Stimulated activated CD4-positive, alpha-beta T cell treated with anti-CD3 and anti-CD28 coated beads, Interleukin-1b, Interleukin-23, amount 100 ng/mL, for 1 hour (primary cell): Measurements from ENCODE around the gene NODAL.

Experiments used
- DNase-seq, 2 donors: peaks; one replicate each; pipeline ENCODE4 v3.0.0-alpha.2; 2020; ENCODE audit warnings: low read depth in 2 of 2

NODAL gene

DNA sequence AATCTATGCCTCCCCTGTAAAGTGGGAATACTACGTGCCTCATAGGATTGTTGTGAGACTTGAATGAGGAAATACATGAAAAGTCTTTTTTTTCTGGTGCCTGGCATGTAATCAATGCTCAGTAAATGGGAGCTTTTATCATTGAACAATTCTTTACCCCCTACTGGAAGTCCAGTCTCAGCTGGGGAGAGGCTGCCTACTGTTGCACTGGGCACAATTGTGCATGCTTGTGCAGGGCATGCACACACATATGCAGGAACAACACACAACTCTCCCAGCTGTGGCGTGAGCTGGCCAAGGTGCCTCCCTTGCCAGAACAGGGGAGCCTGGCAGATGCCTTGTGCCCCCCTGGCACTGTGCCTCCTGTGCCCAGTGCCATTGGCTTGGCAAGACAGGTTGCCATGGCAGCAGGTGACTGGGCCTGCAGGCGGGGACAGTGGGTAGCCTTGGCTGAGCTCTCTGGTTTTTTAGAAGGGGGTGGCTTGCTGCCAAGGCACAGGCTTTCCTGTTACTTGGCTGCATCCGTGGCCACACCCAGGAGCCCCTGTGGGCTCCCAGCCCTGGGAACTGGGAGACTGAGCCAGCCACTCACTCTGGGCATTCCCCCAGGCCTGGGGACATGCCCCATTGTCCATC is 21.0 kb upstream of the NODAL start:
- DNase-seq, result no peak

DNA sequence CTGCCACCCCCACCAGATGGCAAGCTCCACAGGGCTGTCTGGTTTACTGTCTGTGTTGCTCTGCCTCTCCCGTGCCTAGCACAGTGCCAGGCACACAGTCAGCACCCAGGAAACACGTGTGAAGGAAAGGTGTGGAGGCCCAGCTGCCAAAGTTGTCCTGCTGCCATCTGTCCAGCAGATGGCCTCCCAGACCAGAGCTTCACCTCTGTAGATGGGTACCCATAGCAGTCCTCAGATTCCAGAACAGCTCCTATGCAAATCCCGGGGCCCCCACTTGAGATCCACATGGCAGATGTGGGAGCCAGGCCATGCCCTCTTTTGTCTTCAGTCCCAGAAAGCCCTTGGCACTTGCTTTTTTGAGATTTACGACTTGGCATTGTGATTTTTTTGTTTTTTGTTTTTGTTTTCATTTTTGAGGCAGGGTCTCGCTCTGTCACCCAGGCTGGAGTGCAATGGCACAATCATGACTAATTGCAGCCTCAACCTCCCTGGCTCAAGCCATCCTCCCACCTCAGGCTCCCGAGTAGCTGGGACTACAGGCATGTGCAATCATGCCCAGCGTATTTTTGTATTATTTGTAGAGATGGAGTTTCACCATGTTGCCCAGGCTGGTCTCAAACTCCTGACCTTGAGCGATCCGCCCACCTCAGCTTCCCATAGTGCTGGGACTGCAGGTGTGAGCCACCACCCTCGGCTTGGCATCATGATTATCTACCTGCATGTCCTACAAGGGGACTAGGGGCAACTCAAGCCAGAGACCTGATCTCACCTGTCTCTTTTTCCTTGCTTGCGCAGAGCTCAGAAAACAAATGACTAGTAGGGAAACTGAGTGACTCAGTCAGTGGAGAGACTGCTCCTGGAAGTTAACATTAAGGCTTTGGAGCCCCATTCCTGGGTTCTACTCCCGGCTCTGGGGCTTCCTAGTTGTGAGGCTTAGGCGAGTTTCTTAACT is 20.2 kb upstream of the NODAL start:
- DNase-seq, result no peak

DNA sequence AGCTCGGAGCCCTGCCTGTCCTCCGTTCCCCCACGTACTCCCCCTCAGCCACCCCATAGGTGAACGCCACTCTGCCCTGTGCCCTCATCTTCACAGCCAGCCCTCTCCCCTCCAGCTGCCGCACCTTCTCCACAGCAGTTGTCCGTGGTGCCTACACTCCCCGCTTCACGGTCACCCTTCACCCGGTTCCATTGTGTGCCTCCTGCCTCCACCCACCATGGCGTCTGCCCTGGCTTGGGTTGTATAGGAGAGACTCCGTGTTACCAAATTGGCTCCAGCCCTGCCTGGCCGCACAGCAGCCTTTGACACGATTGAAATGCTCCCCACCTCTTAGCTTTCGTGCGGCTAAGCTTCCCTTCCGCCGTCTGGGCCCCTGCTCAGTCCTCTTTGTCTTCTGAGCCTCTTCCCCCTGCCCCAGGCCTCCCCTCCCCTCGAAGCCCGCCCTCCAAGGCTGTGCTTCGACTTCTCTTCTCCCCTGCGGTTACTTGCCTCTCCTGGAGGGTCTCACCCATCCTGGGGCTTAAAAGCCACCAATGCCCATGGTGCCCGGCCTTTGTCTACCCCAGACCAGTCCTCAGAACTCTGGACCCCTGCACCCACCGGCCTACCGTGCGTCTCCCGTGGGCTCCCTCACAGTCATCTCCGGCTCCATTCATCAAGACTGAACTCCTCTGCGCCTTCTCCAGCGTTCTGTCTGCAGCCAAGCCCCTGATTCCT is 18.5 kb upstream of the NODAL start:
- no peak for DNase-seq

DNA sequence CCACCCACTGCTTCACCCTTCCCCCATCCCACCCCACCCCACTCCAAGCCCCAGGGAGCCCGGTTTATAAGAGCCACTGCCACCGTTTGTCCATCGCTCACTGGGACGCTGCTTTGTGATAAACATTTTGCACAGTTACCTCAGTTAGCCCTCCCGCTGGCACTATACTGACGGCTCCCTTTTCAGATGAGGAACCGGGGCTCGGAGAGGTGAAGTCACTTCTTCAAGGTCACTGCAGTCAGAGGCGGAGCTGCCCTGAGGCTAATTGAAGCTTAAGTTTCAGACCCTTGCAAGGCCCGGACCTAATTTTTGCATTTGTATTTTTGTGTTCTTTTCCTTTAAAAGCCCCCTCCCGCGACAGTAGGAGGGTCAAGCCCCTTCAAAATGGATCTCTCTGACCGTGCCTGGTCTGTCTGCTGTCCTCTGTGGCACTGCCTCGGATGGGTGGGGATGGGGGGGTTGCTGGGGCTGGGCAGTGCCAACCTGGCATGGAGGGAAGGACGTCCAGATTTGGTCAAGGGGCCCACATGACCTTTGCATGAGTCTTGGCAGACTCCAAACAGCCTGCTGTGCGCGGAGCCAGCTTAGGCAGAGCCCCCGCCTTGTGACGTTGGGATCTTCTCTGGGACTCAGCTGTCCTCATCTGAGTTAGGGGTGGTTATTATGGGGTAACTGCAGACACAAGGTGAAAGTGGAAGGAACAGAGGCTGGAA is 17.7 kb upstream of the NODAL start:
- no peak for DNase-seq

DNA sequence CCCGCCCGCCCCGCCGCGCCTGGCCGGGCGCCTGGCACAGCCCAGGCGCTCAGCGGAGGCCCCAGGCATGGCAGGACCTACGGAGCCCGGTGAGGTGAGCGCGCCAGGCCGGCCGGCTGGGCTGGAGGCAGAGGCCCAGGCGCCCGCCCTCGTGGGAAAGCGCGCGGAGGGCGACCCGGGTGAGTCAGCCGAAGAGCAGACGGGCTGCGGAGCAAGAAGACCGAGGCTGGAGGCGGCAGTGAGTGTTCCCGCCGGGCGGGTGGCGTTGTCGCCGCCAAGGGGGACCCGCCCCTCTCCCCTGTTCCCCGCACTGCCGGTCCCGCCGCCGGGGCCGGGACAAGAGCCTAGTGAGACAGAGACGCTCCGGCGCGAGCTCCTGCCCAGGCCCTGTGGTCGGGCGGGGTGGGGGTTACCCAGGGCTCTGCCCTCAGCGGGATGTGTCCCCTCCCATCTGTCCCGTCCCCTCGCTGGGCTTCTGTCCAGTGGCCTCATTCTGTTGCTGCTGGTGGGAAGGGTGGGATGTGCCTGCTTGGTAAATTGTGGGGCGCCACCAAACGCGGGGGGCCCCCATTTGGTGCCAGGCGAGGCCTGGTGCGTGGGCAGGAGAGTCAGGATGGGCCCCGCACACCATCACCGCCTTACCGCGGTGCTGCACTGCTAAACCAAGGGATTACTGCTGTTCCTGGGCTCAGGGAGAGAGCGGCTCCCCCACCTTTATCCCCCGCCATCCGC is 17.0 kb upstream of the NODAL start:
- no peak for DNase-seq

DNA sequence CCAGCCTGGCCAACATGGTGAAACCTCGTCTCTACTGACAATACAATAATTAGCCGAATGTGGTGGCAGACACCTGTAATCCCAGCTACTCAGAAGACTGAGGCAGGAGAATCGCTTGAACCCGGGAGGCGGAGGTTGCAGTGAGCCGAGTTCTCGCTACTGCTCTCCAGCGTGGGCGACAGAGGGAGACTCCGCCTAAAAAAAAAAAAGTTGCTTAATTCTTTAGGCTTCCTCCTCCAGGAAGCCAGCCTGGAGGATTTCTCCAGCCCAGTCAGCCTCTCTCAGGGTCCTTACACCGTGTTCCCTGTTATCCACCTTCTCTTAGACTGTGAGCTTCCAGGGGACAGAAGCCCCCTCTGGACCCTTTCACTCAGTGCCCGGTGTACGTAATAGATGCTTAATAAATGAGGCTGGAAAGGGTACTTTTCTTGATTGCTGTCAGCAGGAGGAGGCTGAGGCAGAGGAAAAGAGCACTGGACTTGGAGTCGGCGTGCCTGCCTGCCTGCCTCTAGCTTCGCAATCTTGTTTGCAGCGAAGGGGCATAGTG is 16.4 kb upstream of the NODAL start:
- DNase-seq, result no peak

DNA sequence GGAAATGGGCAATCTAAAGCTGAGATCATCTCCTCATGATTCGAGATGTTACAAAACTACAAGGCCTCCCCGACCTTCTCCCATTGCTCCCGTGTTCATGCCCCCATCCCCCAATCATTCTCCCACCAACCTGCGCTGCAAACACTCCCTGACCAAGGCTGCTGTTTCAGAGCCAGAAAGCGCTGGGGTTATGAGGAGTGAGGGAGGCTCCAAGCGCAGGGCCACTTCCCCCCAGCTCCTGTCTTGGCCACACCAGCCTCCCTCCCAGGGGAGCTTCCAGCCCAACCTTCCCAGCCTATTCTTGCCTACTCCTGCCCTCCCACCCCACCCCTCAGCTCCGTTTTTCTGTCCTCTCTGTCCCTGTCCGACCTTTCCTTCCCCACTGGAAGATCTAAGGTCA is 14.7 kb upstream of the NODAL start:
- no peak for DNase-seq

DNA sequence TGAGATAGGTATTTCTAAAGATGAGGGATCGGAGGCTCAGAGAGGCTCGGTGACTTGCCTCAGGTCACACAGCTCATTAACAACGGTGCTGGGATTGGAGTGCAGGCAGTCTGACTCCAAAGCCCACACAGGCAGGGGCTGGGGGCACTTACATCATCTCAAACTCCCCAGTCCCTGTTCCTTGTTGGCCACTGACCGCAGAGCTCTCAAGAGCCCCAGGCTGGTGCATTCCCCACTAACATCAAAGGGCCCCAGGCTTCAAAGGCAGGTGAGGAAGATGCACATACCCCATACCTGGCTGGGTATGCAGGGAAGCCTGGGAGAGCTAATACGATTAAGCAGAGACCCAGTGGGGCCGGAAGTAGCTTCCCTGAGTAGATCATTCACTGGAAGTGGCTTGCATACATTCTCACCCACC is 13.7 kb upstream of the NODAL start:
- no peak for DNase-seq

DNA sequence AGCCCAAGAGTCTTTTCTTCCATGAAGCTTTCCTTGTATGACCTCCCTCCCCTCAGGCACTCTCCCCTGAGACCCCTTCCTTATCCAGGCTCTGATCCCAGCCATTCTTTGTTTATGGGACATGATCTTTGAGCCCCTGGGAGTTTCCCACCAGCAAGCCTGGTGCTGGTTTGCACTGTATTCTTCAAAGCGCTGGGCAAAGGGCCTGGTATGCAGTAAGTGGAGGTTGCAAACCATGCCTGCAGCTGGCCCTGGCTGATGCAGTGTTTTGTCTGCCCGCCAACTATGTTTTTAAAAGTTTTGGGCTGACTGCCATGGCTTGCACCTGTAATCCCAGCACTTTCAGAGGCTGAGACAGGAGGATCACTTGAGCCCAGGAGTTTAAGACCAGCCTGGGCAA is 6.8 kb upstream of the NODAL start:
- DNase-seq, result no peak

DNA sequence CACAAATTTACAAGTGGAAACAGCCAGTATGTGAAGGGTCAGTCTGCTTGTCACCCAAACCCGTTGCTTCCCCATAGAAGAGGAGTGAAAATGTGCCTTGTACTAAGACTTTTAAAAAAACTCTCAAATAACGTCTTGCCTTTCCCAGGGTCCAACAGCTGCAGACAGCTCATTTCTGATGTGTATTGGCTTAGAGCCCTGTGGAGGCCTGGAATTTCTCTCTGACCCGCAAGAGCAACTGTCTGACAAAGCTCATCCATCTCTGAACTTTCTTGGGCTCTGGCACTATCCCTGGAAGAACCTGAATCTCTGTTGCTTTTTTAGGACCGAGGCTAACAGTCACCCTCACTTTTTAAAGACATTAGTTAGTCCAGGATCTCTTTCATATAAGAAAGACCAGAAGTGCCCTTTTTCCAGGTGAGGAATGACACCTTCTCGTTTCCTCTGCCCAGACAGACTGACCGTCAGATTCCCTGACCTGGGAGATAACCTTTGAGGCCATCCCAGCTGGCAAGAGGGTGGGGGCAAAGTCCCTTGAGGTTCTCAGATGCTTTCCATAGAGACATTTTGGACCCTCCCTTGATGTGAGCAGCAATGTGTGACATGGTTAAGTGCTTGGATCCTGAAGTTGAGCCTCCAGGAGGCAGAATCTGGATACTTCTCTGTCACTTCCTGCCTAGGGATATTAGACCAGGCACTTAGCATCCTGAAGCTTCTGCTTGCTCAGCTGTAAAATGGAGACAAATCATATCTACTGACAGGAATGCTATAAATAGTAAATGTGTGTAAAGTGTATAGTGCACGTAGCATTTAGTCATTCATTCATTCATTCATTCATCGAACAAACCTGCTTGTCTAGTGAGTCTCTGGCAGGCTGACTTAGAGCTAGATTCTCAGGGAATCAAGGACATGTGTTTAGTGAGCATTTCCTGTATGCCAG is 4.5 kb upstream of the NODAL start:
- DNase-seq, result no peak

DNA sequence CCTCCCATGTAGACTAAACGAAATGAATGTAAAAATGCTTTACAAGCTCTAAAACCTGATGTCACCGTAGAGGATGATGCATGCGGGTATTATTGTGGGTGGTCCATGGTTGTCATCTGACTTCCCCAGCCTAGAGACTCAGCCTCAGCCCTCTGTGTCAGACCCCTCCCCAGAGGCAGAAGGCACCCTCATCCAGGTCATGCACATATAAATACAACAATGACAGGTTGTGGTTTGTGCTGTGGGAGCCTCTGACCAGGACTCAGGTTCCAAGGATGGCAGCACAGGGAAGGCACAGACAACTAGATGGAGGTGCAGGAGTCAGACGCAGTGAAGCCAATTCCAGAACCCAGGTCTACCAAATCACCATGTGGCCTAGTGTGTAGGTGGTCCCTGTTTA is 3.3 kb upstream of the NODAL start:
- DNase-seq, result no peak

DNA sequence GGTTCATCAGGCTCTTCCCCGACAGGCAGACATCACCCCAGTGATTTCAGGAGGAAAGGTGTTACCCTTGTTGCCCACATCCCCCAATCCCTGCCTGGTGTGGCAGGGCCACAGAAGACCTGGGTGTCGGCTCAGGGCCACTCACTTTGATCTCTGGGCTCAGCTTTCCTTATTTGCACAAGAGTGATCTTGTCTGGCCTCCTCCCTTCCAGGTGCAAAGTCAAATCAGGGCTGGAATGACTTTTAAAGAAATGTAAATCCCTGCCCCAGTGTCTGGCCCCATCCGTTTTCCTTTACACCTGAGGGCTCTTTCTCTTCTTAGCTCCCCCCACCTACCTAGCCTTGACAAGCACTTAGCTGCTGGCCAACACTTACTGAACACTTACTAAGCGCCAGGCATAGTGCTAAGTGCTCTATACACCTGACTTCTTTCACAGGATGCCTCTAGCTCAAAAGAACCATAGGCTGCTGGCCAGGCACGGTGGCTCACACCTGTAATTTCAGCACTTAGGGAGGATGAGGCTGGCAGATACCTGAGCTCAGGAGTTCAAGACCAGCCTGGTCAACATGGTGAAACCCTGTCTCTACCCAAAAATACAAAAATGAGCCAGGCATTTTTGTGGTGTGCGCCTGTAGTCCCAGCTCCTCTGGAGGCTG is 979 bp upstream of the NODAL start:
- no peak for DNase-seq

DNA sequence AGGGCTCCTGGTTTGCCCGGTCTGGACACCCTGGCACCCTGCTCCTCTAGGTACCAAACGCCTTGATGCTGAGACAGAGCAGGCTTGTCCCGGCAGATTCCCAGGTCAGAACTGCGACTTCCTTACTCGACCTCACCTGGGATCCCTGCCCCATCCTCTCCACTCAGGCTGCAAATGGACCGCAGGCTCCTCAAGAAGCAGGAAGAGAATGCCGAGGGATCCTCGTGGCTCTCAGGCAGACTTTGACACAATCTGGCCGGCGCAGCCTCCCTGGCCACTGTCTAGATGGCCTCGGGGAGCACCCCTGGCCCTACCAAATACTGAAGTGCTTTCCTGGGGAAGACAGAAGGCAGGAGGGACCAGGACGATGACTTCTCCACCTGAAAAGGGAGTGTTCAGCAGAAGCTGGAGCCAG is 421 bp upstream of the NODAL start:
- no peak for DNase-seq

DNA sequence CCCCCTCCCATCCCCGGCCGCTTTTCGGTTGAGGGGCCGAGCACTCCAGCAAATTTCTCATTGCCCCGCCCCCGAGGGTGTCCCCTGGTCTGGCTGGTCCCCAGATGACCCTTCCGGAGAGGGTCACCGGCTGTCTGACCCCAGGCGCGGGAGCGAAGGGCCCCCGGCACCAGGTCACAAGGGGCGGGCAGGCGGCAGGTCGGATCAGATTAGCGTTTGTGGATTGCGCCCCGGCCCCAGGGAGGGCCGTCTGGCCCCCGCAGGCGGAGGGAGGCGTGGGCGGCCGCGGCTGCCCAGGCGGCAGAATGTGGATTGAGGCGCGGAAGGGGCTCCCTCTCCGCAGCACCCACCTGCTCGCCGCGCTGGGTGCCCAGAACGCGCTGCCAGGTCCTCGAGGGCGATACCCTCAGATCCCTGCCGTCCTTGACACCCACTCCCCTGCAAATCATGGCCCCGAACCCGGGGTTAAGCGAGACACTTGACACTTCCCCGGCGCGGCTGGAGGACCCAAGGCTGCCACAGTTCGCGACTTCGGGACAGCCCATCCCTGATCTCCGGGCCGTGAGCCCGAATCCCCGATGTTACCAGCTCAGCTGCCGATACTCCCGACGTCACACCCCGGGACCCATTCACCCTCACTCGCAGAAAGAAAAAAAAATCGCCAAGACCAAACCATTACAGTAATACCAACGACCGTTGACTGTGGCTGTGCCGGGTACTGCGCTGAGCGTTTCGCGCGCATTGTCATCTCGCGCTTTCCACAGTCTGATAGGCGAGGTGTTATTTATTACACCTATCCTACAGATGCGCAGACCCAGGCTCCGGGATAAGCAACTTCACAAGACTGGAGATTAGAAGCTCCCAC is 953 bp downstream of the NODAL start:
- no peak for DNase-seq

DNA sequence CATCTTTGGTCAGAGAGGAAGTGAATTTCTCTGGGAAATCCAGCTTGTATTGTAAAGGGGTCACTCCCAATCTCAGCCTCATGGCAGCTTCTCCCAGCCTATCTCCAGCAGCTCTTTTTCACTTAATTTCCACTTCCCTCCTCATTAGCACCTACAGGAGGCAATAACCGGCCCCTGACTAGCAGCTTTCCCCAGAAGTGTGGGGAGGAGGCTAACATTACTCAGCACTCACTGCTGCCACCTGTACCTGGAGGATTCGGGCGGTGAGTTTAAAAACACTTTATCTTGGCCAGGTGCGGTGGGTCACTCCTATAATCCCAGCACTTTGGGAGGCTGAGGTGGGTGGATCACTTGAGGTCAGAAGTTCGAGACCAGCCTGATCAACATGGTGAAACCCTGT is 3.8 kb downstream of the NODAL start:
- DNase-seq, result no peak

DNA sequence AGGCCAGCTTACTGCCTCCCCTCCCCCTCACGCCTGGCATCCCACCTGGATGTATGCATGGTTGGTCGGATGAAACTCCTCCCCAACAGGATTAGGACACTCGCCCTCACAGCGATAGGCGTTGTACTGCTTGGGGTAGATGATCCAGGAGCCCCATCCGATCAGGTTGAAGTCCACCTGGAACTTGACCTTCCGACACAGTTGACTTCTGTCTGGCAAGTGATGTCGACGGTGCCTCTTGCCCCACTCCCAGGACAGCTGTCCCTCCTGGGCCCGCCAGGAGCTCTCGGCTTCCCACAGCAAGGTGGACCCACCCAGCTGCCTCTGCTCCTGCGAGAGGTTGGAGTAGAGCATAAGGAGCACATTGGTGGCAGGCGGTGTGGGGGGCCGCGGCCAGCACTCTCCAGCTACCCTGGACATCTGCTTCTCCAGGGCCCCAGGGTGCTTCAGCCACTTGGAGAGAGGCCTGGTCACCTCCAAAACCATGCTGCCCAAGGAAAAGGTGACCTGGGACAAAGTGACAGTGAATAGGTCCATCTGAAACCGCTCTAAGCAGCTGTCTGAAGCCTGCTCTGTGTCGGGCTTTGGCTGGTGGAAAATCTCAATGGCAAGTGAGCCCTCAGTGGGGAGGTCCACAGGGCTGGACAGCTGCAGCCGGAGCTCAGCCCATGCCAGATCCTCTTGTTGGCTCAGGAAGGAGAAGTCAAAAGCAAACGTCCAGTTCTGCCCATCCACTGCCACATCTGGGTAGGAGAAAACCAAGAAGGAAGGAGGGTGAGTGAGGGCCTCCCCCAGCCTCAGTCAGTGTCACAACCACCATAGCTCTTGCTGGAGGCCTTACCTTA is 6.0 kb downstream of the NODAL start:
- DNase-seq, result no peak

DNA sequence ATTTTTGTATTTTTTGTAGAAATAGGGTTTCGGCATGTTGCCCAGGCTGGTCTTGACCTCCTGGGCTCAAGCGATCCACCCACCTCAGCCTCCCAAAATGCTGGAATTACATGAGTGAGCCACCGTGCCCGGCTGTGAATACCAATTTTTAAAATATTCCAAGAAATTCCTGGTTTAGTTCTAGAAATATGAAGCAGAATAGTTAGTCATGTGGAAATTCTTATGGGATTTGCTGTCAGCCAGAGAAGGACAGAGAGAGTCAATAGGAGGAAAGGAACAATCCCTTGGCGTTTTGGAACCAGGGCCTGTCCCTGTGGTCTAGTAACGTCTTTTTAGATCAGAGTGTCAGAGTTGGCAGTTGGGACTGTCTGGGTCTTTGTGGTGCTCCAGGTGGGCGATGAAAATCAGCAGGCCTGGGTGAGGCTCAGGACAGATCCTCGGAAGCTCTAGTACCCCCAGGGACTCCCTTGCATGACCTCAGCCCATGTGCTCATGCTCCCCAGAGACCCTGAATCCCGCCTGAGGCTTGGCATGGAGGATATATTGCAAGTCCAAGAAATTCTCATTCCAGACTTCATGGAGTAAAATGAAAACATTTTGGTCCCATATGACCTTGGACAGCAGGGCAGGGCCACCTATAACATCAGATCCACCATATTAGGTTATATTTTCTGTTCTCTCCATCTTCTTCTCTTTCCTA is 7.8 kb downstream of the NODAL start:
- DNase-seq, result no peak
